Fibroblast of mammary gland (primary cell): ENCODE data around the gene HIVEP2.
A peak's percentile ranks its signal among the peaks of the same experiment; 100 is the strongest.

Experiments used
- DNase-seq: peaks from one replicate; pipeline ENCODE4 v3.0.0-alpha.2; 2010; ENCODE audit warnings: low read depth
- H3K4me3 ChIP-seq: 2 replicates; pipeline ENCODE4 v1.5.1; 2011; ENCODE audit warnings: low read depth, mild to moderate bottlenecking, low read length, moderate library complexity; ENCODE audit not compliant: control insufficient read depth
- CTCF ChIP-seq: conservative IDR thresholded peaks from 2 replicates; pipeline ENCODE4 v1.5.1; 2011; ENCODE audit warnings: low read depth, low read length, inconsistent platforms; ENCODE audit not compliant: control insufficient read depth, insufficient read depth

HIVEP2 gene

GRCh38 chr6:142932889-142933288 is 12.1 kb downstream of the HIVEP2 start:
- TF ChIP-seq CTCF: no peak
- no peak overlapping the region for H3K4me3 ChIP-seq
- no peak for DNase-seq

- TF ChIP-seq CTCF: no peak
- H3K4me3 ChIP-seq: no peak overlapping the region
- peak; percentile 53 for DNase-seq
Measured at GRCh38 chr6:142929751-142930358, 15.1 kb downstream of the HIVEP2 start.

GRCh38 chr6:142927904-142928303 is 17.1 kb downstream of the HIVEP2 start:
- no peak overlapping the region for H3K4me3 ChIP-seq
- no peak for DNase-seq
- no peak for TF ChIP-seq CTCF

- no peak for TF ChIP-seq CTCF
- H3K4me3 ChIP-seq: peak overlapping the region; percentile 64
- peak; percentile 64 for DNase-seq
Measured at GRCh38 chr6:142927271-142927580, 17.8 kb downstream of the HIVEP2 start.

GRCh38 chr6:142926494-142927270 is 18.3 kb downstream of the HIVEP2 start:
- DNase-seq: peak; percentile 85
- peak overlapping the region; percentile 64 for H3K4me3 ChIP-seq
- no peak for TF ChIP-seq CTCF

GRCh38 chr6:142926177-142926493 is 18.8 kb downstream of the HIVEP2 start:
- H3K4me3 ChIP-seq: peak overlapping the region; percentile 64
- DNase-seq: no peak
- TF ChIP-seq CTCF: no peak
